ENCODE results near the gene IRF2BP1. TPM values are rescaled to one million over a fixed set of nuclear protein-coding genes. Genes with fewer than 3 reads are reported as not detected.
A peak's percentile ranks its signal among the peaks of the same experiment; 100 is the strongest.

Gene IRF2BP1
- total and polyA plus RNA-seq, 2 of the 13 experiments (the other 11 are each of a cell fraction or from before 2014, with no cell fraction given): 4.3 to 14.3 TPM

DNA sequence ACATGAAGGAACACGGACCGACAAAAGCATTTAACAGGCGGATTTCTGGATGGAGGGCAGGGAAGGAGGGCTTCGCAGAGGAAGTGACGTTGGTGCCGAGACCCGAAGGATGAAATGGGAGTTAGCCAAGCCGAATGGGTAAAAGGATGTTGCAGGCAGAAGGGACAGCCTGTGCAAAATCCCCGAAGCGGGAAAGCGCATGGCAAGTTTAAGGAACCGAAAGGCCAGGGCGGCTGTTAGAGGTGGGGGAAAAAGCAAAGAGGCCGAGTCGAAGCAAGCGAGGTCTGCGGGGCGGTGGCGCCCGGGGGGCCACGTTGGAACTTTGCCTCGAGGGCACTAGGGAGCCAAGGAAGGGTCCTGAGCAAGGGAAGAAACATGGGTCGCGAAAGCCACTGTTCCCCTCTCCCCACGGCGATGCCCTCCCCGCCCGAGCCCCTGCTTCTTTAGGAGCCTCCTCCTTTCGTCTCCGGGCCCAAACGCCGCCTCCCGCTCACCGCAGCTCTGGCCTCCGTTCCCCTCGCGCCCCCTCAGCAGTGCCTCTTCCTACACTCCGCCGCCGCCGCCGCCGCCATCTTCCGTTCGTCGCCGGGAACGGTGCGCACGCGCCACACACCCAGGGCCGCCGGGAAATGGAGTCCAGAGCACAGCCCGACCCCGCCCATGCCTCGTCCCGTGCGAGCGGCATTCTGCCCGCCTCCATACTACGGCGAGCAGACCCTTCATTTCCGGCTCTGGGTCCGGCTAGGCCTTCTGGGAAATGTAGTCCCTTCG lies 23.2 kb downstream of the IRF2BP1 start, which contains the start of gene SYMPK:
SYMPK (minus strand) TSS at position 584 of the 771 bp plus-strand sequence. CDS start 8,652 bp downstream, outside the sequence.
- FAIRE-seq (peak; percentile 90), ATAC-seq (peak; percentile 93), DNase-seq (ENCODE audit: low spot score) (peak; percentile 98)
- CTCF ChIA-PET (ENCODE audit: low intra/inter-chr PET ratio, low total read pairs): interaction anchor here (1.1 to 5.8 kb wide), 2 partner anchors 21 to 46 kb away, joined by 4 to 263 read pairs; partner anchors contain the start of gene IRF2BP1
- peaks cover 38% of the 10 kb centered on the region for H3K4me1 ChIP-seq (ENCODE audit: insufficient read depth, low read length)
- in situ Hi-C loops (cut with HindIII; ENCODE audit: extremely low pct_ligation_motif_present, low pct_unique_long_range_greater_than_20kb) (no loop called here), intact Hi-C loops (cut with micrococcal nuclease; ENCODE audit: unreplicated experiment) (loop anchor here (1.0 kb wide), 2 partner anchors 12 to 21 kb away; no protein-coding TSS in a partner anchor)
- no peak within 1 kb of the TSS for H2AFZ ChIP-seq (ENCODE audit: low read length)
- H3K4me2 ChIP-seq (ENCODE audit: low read depth, low read length): peak within 1 kb of the TSS; percentile 84
- H4K20me1 ChIP-seq (ENCODE audit: insufficient read depth, low read length): 0 out of 2 replicates have a peak, but pooled peaks cover 10% of the 10 kb centered on the region
- H3K79me2 ChIP-seq (ENCODE audit: insufficient read depth, low read length): peaks cover 64% of the 10 kb centered on the region
- BruUV-seq (replicated peaks): TSS peak; percentile 70
- under 1% methylated on average over 51 of the region's 65 CpGs for WGBS (ENCODE audit: low lambda C conversion rate)
- H3K36me3 ChIP-seq (replicated peaks in 1 of 2; ENCODE audit: control insufficient read depth in 1 of 2, insufficient read depth in 2 of 2, low read length in 2 of 2): peaks cover 6 to 13% of the 10 kb centered on the region in 2 experiments; a peak in 3 of 5 replicates
- H3K9ac ChIP-seq (ENCODE audit: insufficient read depth, low read depth, low read length): peak within 1 kb of the TSS; percentile 86
- H3K9me3 ChIP-seq (ENCODE audit: low read length): no peaks in the 10 kb centered on the region
- H3K27ac ChIP-seq (ENCODE audit: extremely low read length, insufficient read depth, low read length): peak within 1 kb of the TSS; percentile 71
- POLR2A ChIA-PET: interaction anchor here (0.6 to 13.2 kb wide), 17 partner anchors 8 to 1302 kb away, joined by 3 to 388 read pairs (median 5); partner anchors contain the start of genes CCDC61, DMWD, IRF2BP1 and MYPOP
- H3K27me3 ChIP-seq (ENCODE audit: control insufficient read depth in 1 of 2, insufficient read depth in 2 of 2, low read length in 2 of 2): no peaks in the 10 kb centered on the region; a peak in 1 of 5 replicates
- H3K4me3 ChIP-seq (replicated peaks in 1 of 3; ENCODE audit: insufficient read depth in 1 of 3, low read depth in 2 of 3, low read length in 3 of 3): peak within 1 kb of the TSS; percentile 92 to 97 (median 93)
- TF ChIP-seq SPEN (CRISPR knock-in tag; IDR thresholded peaks at IDR 0.05; ENCODE audit: low read depth) (peak; percentile 62; the same call in 1 of the 2 replicates), IKZF1 (IDR thresholded peaks at IDR 0.05) (no peak), NFIB (CRISPR knock-in tag; IDR thresholded peaks at IDR 0.05; ENCODE audit: borderline replicate concordance) (no peak), ZNF672 (CRISPR knock-in tag; IDR thresholded peaks at IDR 0.05) (0 out of 2 replicates have a peak, but pooled peaks have one; percentile 48), SMYD3 (CRISPR knock-in tag; IDR thresholded peaks at IDR 0.05) (no peak), PAWR (CRISPR knock-in tag; IDR thresholded peaks at IDR 0.05; ENCODE audit: borderline replicate concordance) (no peak), HMGA1 (CRISPR knock-in tag; conservative IDR thresholded peaks at IDR 0.05) (no peak), ZNF451 (CRISPR knock-in tag; IDR thresholded peaks at IDR 0.05) (no peak; the same call in 1 of the 2 replicates), DNMT1 (CRISPR knock-in tag; IDR thresholded peaks at IDR 0.05) (no peak), KDM6A (CRISPR knock-in tag; IDR thresholded peaks at IDR 0.05; ENCODE audit: low read depth) (no peak), ZNF501 (CRISPR knock-in tag; IDR thresholded peaks at IDR 0.05) (peak; percentile 66; the same call in 1 of the 2 replicates), ZKSCAN5 (CRISPR knock-in tag; IDR thresholded peaks at IDR 0.05) (no peak), SRF (IDR thresholded peaks at IDR 0.05; ENCODE audit: low read depth, low read length) (no peak), ZNF383 (CRISPR knock-in tag; IDR thresholded peaks at IDR 0.05; ENCODE audit: borderline replicate concordance) (no peak), ZNF883 (CRISPR knock-in tag; IDR thresholded peaks at IDR 0.05; ENCODE audit: not compliant biosample characterization) (no peak), ZNF333 (CRISPR knock-in tag; IDR thresholded peaks at IDR 0.05; ENCODE audit: borderline replicate concordance) (no peak)
- TF ChIP-seq, protein P1, sequence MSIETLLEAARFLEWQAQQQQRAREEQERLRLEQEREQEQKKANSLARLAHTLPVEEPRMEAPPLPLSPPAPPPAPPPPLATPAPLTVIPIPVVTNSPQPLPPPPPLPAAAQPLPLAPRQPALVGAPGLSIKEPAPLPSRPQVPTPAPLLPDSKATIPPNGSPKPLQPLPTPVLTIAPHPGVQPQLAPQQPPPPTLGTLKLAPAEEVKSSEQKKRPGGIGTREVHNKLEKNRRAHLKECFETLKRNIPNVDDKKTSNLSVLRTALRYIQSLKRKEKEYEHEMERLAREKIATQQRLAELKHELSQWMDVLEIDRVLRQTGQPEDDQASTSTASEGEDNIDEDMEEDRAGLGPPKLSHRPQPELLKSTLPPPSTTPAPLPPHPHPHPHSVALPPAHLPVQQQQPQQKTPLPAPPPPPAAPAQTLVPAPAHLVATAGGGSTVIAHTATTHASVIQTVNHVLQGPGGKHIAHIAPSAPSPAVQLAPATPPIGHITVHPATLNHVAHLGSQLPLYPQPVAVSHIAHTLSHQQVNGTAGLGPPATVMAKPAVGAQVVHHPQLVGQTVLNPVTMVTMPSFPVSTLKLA (IDR thresholded peaks at IDR 0.05): peak; percentile 62
- TF ChIP-seq, protein P2, sequence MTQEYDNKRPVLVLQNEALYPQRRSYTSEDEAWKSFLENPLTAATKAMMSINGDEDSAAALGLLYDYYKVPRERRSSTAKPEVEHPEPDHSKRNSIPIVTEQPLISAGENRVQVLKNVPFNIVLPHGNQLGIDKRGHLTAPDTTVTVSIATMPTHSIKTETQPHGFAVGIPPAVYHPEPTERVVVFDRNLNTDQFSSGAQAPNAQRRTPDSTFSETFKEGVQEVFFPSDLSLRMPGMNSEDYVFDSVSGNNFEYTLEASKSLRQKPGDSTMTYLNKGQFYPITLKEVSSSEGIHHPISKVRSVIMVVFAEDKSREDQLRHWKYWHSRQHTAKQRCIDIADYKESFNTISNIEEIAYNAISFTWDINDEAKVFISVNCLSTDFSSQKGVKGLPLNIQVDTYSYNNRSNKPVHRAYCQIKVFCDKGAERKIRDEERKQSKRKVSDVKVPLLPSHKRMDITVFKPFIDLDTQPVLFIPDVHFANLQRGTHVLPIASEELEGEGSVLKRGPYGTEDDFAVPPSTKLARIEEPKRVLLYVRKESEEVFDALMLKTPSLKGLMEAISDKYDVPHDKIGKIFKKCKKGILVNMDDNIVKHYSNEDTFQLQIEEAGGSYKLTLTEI (CRISPR knock-in tag; conservative IDR thresholded peaks at IDR 0.05): no peak
- TF ChIP-seq, protein P3, sequence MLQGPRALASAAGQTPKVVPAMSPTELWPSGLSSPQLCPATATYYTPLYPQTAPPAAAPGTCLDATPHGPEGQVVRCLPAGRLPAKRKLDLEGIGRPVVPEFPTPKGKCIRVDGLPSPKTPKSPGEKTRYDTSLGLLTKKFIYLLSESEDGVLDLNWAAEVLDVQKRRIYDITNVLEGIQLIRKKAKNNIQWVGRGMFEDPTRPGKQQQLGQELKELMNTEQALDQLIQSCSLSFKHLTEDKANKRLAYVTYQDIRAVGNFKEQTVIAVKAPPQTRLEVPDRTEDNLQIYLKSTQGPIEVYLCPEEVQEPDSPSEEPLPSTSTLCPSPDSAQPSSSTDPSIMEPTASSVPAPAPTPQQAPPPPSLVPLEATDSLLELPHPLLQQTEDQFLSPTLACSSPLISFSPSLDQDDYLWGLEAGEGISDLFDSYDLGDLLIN (CRISPR knock-in tag; IDR thresholded peaks at IDR 0.05; ENCODE audit: borderline replicate concordance): peak; percentile 42; the same call in 1 of the 2 replicates

Data from HepG2 (cell line).